NCI-H748 treated with DMSO at 0.1 percent for 48 hours (cell line): ENCODE results near the gene PLEKHM3.
"Not testable (repeated sequence)": the region's sequence is repeated elsewhere in the genome, so short reads cannot be mapped to it uniquely, and the experiment has no call there.

Experiments
- DNase-seq: peaks from one replicate; lab custom pipeline; 2025; lab: John Stamatoyannopoulos, UW

PLEKHM3 gene

DNA sequence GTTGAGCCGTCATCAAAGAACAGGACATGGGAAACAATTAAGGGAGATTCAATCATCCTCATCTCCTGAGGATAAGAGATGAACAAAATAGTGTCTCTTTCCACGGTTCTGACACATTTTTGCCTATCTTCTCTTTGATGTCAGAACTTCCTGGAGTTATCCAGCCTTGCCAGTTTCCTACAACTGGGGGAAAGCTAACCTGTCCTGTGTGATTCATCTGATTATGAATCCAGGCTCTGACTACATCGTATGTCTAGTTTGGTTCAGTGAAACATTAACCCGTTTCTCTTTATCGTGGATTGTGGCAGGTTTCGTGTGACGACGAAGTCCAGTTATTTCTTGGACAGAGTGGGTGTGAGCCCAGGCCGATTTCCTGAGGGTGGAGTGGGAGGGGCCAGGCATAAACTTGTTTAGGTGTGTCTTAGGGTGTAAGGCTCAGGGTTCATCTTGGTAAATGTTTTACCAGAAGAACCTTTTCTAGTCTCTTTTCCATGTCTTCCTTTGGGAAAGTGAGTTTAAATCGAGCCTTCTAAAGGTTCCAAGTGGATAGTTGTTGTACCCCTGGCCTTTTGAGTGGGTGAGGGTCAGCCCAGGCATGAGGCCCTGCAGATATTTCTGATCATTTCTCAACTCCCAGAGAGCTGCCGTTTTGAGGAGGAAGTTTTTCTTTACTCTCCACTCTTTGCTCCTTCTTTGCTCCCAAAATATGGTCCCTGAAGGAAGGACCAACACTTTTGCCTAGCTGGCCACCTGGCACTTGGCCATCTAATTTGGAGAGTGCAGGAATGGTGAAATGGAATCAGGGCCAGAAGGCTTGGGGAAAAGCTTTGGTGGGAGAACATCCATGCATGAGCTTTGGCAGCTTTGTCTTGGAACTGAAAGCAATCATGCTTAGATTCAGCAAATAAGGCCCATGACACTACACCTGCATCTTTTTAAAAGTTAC, 205.2 kb downstream of the PLEKHM3 start:
- DNase-seq: no peak

DNA sequence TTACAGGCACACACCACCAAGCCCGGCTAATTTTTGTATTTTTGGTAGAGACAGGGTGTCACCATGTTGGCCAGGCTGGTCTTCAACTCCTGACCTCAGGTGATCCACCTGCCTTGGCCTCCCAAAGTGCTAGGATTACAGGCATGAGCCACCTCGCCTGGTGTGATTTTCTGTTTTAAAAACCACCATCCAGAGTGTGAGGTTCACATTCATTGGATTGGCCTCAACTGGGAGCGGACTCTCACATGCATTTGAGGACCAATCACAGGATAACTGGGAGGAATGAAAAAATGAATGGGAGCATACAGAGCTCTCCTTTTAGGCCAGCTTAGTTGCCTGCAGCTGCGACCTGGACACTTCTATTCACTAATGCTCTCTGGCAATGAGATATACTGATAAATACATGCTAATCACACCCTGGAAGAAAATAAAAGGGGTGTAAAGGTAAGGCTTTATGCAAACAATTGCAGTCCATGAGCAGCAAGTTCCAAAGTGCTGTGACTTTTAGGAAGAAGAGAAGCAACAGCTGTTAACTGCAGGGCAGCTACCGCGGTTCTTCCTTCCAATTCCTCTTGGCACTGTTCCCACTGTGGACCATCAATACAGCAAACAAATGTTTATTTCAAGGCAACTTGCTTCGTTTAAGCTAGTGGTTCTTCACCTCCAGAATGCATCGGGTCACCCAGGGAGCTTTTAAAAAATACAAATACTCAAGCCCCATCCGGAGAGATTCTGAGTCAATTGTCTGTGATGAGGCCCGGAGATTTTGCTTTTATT, 206.1 kb downstream of the PLEKHM3 start:
- no peak for DNase-seq

DNA sequence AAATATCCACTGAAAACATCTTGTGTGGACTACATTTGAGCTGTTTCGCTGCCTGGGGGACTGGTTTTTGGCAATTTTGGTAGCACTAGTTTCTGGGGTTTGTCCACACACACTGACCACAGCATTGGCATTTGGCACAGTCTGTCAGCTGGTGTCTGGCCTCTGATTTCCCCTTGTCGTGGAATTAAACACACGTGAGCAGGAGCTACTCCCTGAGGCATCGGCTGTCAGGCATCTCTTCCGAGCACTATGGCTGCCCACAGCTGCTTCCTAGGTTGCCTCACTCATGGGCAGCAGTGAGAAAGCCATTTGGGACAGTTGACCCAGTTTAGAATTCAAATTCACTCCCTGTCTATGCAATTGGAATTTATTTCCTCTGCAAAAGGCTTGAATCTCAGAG, 208.8 kb downstream of the PLEKHM3 start:
- no peak for DNase-seq

DNA sequence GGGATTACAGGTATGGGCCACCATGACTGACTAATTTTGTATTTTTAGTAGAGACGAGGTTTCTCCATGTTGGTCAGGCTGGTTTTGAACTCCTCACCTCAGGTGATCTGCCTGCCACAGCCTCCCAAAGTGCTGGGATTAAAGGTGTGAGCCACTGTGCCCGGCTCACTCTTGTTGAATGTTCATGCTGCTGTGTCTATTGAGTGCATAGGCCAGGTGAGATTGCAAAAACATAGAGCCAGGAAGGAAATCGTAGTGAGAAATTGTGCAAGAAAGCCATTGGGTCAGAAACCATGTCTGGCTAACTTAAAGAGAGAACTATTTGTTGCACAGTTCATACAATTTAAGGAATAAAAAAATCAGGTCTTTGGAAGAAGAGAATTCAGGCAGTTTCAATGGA, 210.1 kb downstream of the PLEKHM3 start:
- DNase-seq: no peak

DNA sequence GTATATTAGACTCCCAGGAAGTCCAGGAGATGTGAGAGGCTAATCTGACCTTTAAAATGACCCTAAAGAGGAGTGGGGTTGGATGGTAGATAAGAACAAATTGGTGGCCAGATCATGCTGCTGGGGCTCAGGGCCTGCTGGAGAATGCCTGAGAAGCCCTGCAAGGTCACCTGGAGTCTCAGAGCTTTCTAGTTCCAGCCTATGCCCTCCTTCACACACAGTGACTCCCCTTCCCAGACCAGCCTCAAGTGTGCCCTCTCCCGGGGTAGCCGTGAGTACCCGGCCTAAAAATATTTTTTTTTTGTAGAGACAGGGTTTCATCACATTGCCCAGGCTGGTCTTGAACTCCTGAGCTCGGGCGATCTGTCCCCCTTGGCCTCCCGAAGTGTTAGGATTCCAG, 211.4 kb downstream of the PLEKHM3 start:
- DNase-seq: no peak

DNA sequence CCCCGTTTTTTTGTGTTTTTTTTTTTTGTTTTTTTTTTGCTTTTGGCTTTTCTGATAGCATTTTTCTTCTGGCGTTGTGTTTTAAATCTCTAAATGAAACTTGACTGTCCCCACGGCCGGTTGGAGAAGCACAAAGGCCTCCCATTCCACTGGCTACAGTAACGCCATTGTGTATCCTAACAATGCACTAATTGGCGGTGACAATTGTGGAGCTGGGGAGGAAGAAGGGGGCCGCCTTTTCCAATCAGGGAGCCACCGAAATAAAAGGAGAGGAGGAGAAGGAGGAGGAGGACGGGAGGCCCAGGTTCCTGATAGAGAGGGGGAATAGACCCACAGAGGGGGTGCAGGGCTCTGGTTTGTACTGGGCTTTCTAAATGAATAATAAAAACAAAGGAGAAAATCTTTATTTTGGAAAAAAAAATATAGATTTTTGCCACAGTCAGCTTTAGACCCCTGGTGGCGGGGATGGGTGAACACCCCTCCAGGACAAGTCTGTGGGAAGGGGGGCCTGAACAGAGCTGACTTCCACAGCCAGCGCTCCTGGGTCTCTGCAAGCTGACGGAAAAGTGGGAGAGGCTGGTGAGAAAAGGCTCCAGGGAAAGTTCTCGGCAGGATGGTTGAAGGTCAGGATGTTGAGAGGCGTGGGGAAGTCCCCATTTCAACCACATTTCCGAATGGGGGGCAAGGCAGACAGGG, 212.0 kb downstream of the PLEKHM3 start:
- DNase-seq: peak; percentile 16

DNA sequence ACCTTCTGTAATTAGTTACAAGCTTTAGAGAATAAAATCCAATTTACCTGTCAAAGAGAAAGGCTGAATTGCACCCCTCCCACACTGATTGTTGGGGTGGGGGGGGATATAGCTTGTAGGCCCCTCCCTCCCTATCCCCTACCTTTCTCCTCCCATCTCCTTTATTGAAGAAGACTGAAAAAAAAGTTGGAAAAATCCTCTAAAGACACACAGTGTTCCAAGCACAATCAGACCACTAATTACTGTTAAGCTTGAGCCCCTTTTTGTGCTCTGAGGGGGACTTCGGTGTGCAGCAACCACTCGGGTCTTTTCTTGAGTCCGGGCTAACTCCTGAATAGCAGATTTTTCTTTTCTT, 212.6 kb downstream of the PLEKHM3 start:
- DNase-seq: no peak

DNA sequence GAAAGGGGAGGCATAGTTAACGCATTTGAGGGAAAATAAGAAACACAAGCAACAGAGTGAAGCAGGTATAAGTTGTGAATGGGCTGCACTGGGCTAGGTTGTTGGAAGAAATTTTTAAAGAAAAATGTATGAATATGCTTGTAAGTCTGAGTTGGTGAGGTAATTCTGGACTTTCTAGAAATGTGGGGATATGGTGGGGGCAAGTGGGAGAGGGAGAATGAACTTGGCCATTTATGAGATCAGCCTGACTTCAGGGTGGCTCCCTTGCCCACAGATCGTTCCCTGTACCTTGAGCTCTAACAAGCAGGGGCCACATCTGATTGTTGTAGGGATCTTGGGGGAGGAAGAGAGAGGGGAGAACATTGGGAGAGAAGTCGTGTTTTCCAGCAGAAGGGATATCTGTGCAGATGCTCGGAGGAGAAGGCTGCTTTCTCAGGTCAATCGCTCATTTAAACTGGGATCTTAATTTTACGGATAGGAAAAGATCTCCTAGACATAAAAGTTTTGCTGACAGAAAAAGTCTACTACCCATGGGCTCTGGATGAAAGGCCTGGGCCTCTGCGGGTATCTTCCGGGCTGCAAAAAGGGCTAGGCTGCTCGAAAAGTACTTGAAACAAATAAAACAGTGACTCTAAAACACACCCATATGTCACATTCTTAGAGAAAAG, 213.1 kb downstream of the PLEKHM3 start:
- no peak for DNase-seq

DNA sequence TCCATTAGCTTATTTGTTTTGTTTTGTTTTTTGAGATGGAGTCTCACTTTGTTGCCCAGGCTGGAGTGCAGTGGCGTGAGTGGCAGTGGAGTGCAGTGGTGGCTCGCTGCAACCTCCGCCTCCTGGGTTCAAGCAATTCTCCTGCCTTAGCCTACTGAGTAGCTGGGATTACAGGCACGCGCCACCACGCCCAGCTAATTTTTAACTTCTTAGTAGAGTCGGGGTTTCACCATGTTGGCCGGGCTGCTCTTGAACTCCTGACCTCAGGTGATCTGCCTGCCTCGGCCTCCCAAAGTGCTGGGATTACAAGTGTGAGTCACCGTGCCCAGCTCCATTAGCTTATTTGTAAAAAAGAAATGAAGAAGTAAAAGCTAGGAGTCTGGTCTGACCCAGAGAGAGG, 213.7 kb downstream of the PLEKHM3 start:
- not testable (repeated sequence) for DNase-seq

DNA sequence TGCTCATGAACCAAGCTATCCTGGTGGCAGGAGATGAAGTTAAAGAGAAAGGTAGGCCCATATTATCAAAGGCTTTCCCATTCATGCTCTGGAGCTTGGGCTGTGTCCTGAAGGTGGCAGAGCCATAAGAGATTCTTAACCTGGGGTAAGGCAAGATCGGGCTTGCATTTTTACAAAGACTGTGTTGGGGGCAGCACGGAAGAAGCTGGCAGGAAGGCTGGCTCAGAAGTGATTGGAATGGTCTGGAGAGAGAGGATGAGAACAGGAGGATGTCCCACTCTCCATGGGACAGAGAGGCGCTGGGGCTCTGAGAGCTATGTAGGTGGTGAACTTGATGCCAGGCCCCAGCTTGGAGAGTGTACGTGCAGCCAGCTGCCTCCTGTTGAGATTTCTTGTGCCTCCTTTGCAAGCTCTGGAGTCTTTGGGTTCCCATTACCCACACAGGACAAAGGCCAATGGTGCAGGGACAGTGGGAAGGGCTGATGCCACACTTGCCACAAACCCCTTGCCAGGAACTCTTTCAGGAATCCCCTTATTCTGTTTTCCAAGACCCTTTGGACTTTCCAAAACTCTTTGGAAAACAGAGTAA, 215.0 kb downstream of the PLEKHM3 start:
- no peak for DNase-seq

DNA sequence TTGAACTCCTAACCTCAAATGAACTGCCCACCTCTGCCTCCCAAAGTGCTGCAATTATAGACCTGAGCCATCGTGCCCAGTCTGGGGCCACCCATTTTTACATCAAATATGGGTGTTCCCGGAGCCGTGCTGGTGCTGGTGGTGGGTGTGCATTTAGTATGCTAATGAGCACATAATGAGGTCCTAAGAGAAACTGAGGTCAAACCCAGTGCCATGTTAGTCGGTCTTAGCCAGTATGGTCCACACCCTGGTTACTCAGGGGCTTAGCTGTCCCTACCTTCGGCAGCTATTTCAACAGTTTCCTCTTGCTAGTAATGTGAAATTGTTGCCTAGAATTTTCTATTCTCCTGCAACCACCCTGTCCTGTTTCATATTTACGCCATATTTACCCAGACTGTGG, 217.2 kb downstream of the PLEKHM3 start:
- DNase-seq: no peak

DNA sequence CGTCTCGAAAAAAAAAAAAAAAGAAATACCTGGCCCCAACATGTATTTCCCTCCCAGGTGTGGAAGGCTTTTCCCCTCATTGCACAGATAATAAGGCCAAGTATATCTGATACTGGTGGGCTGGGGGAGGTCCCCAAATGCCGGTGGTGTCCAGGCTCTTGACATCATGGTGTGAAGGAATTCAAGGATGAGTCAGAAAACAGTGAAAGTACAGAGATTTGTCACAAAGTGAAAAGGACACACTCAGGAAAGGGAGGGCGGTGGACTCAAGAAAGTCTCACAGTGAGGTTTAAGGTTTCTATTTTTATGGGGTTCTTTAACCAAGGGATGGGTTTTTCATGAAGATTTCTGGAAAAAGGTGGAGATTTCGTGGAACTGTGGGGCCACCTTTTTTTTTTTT, 217.8 kb downstream of the PLEKHM3 start:
- no peak for DNase-seq

DNA sequence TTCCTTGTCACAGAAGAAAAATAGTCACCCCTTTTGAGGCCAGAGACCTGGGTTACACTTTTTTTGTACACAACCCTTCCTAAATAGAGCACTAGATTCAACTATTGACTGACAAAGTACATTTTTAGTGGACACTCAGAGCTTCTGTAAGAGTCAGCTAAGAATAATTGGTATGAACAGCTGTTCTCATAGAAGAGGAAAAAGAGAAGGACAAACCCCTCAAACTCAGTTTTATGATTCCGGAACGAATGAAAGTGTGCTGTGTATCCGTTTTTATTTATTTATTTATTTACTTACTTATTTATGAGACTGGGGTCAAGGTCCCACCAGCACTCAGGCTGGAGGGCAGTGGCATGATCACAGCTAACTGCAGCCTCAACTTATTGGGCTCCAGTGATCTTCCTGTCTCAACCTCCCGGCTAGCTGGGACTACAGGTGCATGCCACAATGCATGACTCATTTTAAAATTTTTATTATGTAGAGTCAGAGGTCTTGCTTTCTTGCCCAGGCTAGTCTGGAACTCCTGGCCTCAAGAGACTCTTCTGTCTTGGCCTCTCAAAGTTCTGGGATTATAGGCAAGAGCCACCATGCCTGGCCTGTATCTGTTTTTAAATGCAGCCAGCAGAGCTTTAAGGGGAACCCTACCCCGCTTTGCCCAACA, 219.6 kb downstream of the PLEKHM3 start:
- no peak for DNase-seq

DNA sequence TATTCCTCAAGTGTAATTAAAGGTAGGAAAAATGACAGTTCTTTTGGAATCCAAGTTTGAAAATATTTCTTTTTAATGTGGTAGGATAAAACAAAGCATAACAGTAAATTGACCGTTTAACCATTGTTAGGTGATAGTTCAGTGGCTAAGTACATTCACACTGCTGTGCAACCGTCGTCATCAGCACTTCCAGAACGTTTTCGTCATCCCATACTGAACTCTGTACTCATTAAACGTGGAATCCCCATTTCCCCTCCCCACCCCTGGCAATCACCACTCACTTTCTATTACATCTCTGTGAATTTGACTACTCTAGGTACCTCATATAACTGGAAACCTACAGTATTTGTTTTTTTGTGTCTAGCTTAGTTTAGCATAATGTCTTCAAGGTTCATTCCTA, 222.7 kb downstream of the PLEKHM3 start:
- DNase-seq: no peak

DNA sequence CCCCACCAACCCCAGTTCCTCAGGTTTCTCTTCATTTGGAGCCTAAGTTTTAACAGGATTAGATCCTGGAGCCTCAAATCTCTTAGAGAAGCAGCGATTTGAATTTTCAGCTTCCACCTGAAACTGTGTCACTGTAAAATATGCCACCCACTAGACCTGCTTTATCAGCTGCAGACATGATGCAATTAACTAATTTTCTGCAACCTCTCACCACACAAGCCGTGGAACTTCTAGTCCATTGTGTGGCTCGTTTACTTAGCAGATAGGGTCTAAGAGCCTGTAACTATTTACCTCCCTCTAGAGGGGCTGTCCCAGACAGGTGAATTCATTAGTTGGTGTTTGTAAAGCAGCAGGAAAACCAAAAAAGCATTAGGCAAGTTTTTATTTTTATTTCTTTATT, 224.1 kb downstream of the PLEKHM3 start:
- peak; percentile 87 for DNase-seq

DNA sequence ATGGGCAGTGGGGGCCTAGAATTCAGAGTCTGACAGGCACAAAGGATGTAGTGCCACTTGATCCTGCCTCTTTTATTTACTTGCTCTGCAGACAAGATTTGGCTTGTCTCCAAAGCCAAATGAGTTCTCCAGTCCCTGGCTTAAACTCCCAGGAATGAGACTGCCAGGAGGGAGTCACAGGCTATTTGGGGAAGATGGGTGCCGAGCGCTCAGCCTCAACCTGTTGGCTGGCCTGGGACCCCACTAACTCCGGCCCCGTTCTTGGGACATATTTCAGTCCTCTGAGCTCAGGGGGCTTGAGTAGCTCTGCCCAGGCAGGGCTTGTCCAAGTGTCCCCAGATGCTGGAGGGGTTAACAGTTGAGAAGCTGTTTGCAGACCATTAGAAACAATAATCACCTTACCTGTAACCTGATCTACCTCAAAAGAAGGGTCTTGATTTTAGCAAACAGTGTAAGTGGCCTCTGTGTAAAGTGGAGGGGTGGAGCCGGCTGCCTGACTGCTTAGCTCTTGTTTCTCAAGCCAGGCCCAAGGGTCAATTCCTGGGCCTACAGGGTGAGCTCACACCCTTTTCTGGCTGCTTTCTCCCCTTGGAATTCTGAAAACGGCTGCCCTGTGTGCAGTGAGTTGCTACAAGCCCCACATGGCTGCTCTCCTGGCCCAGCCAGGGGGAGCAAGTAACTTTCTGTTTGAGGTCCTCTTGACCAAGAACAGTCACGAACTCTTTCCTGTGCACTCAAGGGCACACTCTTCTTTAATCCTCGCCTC, 228.6 kb downstream of the PLEKHM3 start:
- DNase-seq: peak; percentile 94

DNA sequence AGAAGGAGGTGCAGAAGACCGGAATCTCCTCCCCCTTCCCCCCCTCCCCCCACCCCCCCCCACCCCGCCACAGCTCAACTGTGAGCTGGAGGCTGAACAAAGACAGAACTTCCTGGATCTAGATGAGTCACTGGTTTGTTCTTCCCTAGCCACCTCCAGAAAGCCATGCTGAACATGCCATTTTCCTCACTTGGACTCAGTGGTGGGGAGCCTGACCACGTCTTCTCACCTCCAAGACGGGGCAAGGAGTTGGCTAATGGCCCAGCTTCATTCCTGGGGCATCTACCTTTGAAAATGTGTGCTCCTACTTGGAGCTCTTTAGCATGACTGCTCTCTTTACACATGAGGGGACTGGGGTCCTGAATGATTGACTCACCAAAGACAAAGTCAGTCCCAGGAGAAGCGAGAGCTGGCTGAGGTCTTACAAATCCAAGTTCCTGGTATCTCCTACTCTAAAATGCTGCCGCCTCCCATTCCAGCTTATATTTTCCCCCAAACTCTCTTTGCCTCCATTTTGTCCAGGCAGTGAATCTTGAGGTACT, 233.0 kb downstream of the PLEKHM3 start:
- no peak for DNase-seq

DNA sequence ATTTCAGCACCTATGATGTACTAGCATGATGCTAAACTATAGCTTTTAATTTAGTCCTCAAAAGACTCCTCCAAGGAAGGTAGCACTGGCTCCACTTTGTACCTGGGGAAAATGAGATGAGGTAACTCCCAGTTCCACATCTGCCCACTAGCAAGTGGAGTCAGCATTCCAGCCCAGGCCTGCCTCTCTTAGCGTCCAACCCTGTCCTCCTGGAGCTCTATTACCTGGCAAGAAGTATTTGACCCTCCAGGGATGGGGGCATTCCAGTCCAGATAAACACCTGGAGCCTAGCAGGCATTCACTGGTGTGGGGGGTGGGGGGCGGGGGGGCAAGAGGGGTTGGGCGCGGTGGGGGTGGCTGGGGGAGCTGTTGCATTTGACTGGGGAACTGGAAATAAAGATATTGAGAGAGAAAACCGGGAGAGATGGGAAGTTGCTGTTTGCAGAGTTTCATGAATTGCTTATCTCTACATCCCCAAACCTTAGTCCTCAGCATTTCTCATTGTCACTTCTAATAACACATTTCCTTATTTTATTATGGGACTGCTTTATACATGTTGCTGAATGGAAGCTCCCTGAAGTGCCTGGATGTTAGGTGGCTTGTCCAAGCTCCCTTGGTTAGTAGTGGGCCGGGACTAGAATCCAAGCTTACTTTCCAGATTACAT, 233.6 kb downstream of the PLEKHM3 start:
- DNase-seq: no peak

DNA sequence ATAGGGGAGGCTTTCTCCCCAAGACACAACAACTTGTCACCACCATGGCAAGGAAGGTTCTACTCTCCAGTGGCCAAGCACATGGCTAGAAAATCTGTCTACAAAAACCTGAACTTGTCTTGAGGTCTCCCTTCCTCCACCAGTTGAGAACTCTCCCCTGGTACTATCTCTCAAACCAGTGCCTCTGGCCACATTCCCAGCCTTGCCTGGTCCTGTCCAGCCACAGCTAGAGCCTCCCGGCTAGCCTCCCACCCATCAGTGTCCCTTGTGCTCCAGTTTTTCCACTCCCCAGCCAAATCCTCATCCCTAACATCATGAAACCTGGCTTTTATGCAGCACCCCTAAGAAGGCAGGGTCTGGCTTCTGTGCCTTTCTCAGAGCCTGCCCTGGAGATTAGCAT, 234.4 kb downstream of the PLEKHM3 start:
- no peak for DNase-seq

DNA sequence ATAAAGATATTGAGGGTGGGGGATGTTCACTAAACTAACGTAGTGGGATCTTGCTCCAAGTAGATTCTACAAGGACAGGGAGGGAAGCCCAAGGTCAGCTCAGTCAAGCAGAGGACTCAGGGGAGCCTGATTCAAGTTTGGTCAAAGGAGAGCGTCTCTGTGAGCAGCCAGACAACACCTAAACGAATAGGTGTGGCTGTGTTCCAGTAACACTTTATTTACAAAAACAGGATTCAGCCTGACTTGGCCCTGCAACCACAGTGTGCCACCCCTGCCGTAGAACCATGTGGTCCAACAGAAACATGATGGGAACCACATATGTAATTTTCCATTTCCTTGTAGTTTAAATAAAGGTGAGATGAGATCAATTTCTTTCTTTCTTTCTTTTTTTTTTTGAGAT, 237.5 kb downstream of the PLEKHM3 start:
- no peak for DNase-seq
